ENCODE results near the gene ATXN7L1. TPM values are rescaled to one million over a fixed set of nuclear protein-coding genes. Genes with fewer than 3 reads are reported as not detected.

ATXN7L1 gene, protein sequence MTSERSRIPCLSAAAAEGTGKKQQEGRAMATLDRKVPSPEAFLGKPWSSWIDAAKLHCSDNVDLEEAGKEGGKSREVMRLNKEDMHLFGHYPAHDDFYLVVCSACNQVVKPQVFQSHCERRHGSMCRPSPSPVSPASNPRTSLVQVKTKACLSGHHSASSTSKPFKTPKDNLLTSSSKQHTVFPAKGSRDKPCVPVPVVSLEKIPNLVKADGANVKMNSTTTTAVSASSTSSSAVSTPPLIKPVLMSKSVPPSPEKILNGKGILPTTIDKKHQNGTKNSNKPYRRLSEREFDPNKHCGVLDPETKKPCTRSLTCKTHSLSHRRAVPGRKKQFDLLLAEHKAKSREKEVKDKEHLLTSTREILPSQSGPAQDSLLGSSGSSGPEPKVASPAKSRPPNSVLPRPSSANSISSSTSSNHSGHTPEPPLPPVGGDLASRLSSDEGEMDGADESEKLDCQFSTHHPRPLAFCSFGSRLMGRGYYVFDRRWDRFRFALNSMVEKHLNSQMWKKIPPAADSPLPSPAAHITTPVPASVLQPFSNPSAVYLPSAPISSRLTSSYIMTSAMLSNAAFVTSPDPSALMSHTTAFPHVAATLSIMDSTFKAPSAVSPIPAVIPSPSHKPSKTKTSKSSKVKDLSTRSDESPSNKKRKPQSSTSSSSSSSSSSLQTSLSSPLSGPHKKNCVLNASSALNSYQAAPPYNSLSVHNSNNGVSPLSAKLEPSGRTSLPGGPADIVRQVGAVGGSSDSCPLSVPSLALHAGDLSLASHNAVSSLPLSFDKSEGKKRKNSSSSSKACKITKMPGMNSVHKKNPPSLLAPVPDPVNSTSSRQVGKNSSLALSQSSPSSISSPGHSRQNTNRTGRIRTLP
- 1 to 10 TPM; 3.2 to 9.3 (median 5.3) TPM for total RNA-seq
- polyA plus RNA-seq, result 1 to 10 TPM; 2.3 to 4.8 TPM

DNA sequence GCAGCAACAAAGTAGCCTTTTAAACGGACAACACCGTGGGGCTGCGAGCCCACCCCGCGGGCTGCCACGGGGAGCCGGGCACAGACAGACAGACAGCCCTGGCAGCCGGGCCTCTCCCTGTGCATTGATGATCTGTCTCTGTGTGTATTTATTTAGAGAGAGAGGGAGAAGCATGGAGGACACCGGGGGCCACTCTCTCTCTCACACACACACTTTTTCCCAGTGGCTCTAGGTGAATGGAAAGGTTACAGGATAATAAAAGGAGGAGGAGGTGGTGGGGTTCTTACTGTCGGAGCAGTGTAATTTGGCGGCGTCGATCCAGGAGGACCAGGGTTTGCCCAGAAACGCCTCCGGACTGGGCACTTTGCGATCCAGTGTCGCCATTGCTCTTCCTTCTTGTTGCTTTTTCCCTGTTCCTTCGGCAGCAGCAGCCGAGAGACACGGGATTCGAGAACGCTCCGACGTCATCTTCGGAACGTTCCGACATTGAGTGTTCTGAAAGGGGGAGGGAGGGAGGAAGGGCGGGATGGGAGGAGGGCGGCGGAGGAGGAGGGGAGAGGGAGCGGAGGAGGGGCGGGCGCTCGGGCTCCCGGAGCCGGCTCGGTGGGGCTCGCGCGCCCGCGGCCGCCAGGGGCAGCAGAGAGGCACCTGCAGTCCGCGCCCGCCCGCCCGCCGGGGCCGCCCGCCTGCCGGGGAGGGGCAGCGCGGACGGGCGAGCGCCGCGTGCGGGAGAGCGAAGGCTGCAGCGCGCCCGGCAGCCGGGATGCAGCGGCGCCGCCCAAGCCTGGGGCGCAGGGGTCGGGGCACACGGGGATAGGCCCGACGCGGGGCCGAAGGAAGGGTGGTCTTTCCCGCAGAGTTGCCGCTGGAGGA is at the start of gene ATXN7L1:
Gene ATXN7L1, minus strand, starts transcription at position 509 of the 873 bp plus-strand sequence. Its CDS starts 41 bp downstream, at position 468.
- intact Hi-C loops (cut with DNase I), result no loop called here
- H3K36me3 ChIP-seq, result no peaks in the 10 kb centered on the region
- peaks cover 0 to 7% (median 0%) of the 10 kb centered on the region in 3 donors for H3K4me1 ChIP-seq
- TF ChIP-seq, protein P1, sequence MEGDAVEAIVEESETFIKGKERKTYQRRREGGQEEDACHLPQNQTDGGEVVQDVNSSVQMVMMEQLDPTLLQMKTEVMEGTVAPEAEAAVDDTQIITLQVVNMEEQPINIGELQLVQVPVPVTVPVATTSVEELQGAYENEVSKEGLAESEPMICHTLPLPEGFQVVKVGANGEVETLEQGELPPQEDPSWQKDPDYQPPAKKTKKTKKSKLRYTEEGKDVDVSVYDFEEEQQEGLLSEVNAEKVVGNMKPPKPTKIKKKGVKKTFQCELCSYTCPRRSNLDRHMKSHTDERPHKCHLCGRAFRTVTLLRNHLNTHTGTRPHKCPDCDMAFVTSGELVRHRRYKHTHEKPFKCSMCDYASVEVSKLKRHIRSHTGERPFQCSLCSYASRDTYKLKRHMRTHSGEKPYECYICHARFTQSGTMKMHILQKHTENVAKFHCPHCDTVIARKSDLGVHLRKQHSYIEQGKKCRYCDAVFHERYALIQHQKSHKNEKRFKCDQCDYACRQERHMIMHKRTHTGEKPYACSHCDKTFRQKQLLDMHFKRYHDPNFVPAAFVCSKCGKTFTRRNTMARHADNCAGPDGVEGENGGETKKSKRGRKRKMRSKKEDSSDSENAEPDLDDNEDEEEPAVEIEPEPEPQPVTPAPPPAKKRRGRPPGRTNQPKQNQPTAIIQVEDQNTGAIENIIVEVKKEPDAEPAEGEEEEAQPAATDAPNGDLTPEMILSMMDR (IDR thresholded peaks at IDR 0.05), result peak in 1 of 4 donors; percentile 21
- no peaks in the 10 kb centered on the region for H3K9me3 ChIP-seq
- no peaks in the 10 kb centered on the region for H3K27me3 ChIP-seq
- H3K27ac ChIP-seq, result peak within 1 kb of the TSS; percentile 53 to 86 (median 60)
- peak; percentile 93 to 95 (median 94) for ATAC-seq
- H3K4me3 ChIP-seq, result peak within 1 kb of the TSS; percentile 59 to 81 (median 70)
- no peak for FAIRE-seq
- WGBS, 2 donors, result 0 to 1% methylated on average over 33 to 77 of the region's 77 CpGs
- DNase-seq, result peak; percentile 93 to 97 (median 95)

DNA sequence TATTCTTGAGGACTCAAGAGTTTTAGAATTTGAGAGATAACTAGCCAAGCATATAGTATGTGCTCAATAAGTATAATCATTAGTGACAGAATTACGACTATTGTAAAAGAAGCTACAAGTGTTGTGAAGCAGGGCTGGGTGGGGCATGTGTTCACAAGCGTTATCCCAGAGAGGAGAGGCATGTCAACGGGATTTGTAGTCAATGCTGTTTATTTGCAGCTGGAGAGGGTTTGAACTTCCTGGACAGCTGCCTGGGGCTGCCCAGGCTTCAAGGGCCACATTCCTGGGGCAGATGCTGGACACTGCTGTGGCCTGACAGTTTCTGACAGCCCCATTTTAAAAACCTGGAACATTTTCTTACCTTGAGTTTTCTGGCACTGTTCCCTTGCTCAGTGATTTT is 49.7 kb upstream of the ATXN7L1 start:
- 73 to 75% methylated on average over 3 of the region's 3 CpGs for WGBS, 2 donors
- no peak overlapping the region for H3K27ac ChIP-seq
- ATAC-seq (no peak), DNase-seq (no peak), FAIRE-seq (no peak)
- no peaks in the 10 kb centered on the region for H3K4me1 ChIP-seq
- H3K36me3 ChIP-seq, result no peaks in the 10 kb centered on the region
- TF ChIP-seq, protein P1 (IDR thresholded peaks at IDR 0.05), result no peak
- no peak overlapping the region for H3K4me3 ChIP-seq
- intact Hi-C loops (cut with DNase I), result no loop called here
- H3K9me3 ChIP-seq, result no peaks in the 10 kb centered on the region
- H3K27me3 ChIP-seq, result no peaks in the 10 kb centered on the region

DNA sequence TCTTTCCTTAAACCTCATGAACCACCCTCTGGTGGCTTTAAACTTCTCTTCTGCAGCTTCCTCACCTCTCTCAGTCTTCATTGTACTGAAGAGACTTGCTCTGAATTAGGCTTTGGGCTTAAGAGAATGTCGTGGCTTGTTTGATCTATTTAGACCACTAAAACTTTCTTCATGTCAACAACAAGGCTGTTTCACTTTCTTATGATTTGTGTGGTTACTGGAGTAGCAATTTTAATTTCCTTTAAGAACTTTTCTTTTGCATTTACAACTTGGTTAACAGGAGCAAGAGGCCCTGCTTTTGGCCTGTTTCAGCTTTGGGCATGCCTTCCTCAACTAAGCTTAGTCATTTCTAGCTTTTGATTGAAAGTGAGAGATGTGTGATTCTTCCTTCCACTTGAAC is 48.5 kb upstream of the ATXN7L1 start:
- H3K4me1 ChIP-seq, result no peaks in the 10 kb centered on the region
- H3K27ac ChIP-seq, result no peak overlapping the region
- H3K36me3 ChIP-seq, result no peaks in the 10 kb centered on the region
- 93 to 94% methylated on average over 1 of the region's 1 CpG for WGBS, 2 donors
- no peak for DNase-seq
- intact Hi-C loops (cut with DNase I), result no loop called here
- no peak for ATAC-seq
- no peak for FAIRE-seq
- no peak overlapping the region for H3K4me3 ChIP-seq
- no peaks in the 10 kb centered on the region for H3K9me3 ChIP-seq
- TF ChIP-seq, protein P1 (IDR thresholded peaks at IDR 0.05), result no peak
- H3K27me3 ChIP-seq, result no peaks in the 10 kb centered on the region

DNA sequence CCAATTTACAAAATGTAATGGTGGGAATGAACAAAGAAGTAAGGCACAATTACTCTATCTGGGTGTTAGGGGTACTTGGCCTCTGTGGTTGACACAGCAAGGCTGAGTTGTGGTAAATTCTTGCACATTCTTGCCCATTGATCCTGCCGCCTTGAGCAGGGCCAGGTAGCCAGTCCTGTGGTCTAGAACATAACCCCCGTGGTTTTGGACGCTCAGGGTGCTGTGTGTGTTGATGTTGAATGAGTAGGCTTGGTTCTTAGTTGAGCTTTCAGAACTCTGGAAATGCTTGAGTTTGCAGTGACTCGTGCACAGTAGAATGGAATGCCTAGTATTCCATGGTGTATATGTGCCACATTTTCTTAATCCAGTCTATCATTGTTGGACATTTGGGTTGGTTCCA is 44.4 kb upstream of the ATXN7L1 start:
- H3K27me3 ChIP-seq, result no peaks in the 10 kb centered on the region
- H3K4me3 ChIP-seq, result no peak overlapping the region
- intact Hi-C loops (cut with DNase I), result no loop called here
- FAIRE-seq (no peak), ATAC-seq (no peak), DNase-seq (no peak)
- H3K27ac ChIP-seq, result no peak overlapping the region
- no peaks in the 10 kb centered on the region for H3K9me3 ChIP-seq
- TF ChIP-seq, protein P1 (IDR thresholded peaks at IDR 0.05), result no peak
- no peaks in the 10 kb centered on the region for H3K4me1 ChIP-seq
- 92 to 95% methylated on average over 4 of the region's 4 CpGs for WGBS, 2 donors
- H3K36me3 ChIP-seq, result no peaks in the 10 kb centered on the region
